GM12801 (cell line): ENCODE data around the gene ACSBG1.

Experiments used
- TF ChIP-seq, protein P1 (sequence below): IDR thresholded peaks from one replicate; pipeline ENCODE4 v1.5.1; 2011; ENCODE audit warnings: control low read depth; ENCODE audit not compliant: insufficient read length; ENCODE audit errors: extremely low read depth

Gene ACSBG1

GRCh38 chr15:78205856-78206255 is 28.5 kb downstream of the ACSBG1 start:
- TF ChIP-seq, protein P1, sequence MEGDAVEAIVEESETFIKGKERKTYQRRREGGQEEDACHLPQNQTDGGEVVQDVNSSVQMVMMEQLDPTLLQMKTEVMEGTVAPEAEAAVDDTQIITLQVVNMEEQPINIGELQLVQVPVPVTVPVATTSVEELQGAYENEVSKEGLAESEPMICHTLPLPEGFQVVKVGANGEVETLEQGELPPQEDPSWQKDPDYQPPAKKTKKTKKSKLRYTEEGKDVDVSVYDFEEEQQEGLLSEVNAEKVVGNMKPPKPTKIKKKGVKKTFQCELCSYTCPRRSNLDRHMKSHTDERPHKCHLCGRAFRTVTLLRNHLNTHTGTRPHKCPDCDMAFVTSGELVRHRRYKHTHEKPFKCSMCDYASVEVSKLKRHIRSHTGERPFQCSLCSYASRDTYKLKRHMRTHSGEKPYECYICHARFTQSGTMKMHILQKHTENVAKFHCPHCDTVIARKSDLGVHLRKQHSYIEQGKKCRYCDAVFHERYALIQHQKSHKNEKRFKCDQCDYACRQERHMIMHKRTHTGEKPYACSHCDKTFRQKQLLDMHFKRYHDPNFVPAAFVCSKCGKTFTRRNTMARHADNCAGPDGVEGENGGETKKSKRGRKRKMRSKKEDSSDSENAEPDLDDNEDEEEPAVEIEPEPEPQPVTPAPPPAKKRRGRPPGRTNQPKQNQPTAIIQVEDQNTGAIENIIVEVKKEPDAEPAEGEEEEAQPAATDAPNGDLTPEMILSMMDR: no peak

DNA sequence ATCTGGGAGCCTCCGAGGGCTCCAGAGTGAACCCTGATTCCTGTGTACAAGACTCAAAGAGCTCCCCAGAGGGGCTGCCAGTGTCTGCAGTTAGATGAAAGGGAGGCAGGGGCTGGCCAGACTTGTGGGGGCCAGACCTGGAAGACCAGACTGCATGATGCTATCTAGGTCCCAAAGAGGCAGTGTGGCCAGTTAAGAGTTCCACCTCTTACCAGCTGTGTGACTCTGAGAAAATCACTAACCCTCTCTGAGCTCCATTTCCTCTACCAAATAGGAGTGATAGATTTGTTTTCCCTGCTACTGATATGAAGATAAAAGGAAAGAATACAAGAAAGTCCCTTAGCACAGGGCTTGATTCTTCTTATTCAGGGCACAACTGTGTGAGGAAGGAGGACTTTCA is 29.0 kb downstream of the ACSBG1 start:
- TF ChIP-seq, protein P1: no peak

- TF ChIP-seq, protein P1: no peak
These were observed 29.7 kb downstream of the ACSBG1 start for GRCh38 chr15:78204351-78205309.

- TF ChIP-seq, protein P1: no peak
These were observed 30.8 kb downstream of the ACSBG1 start for GRCh38 chr15:78203346-78204225.

GRCh38 chr15:78201281-78202190 is 32.8 kb downstream of the ACSBG1 start:
- TF ChIP-seq, protein P1: no peak

GRCh38 chr15:78200276-78200930 is 34.0 kb downstream of the ACSBG1 start:
- TF ChIP-seq, protein P1: no peak
